ENCODE results near the gene CNTNAP2. TPM values are rescaled to one million over a fixed set of nuclear protein-coding genes. Genes with fewer than 3 reads are reported as not detected.

CNTNAP2 gene
- total RNA-seq, 2 experiments from 2014 or later: 0.28 TPM; not detected in 1

DNA sequence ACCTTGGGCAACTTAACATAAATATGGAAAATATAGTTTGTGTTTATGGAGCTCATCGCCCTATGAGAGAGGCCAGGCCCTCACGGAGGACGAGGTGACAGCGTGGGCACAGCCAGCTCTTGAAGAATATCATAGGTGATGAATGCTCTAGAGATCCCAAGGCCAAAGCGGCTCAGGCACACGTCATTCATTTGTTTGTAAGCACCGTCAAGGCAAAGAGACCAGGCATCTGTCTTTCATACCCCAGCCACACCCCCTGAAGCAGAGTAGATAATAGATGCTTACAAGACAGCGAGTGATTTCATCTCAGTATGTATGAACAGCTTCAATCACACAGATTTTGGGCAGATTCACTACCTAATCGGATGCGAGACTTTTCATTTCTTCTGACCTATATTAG lies 2231.9 kb downstream of the CNTNAP2 start:
- no peak for TF ChIP-seq EZH2phosphoT487 (IDR thresholded peaks at IDR 0.05; ENCODE audit: borderline replicate concordance, low read depth, low read length)
- TF ChIP-seq, protein P1, sequence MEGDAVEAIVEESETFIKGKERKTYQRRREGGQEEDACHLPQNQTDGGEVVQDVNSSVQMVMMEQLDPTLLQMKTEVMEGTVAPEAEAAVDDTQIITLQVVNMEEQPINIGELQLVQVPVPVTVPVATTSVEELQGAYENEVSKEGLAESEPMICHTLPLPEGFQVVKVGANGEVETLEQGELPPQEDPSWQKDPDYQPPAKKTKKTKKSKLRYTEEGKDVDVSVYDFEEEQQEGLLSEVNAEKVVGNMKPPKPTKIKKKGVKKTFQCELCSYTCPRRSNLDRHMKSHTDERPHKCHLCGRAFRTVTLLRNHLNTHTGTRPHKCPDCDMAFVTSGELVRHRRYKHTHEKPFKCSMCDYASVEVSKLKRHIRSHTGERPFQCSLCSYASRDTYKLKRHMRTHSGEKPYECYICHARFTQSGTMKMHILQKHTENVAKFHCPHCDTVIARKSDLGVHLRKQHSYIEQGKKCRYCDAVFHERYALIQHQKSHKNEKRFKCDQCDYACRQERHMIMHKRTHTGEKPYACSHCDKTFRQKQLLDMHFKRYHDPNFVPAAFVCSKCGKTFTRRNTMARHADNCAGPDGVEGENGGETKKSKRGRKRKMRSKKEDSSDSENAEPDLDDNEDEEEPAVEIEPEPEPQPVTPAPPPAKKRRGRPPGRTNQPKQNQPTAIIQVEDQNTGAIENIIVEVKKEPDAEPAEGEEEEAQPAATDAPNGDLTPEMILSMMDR (conservative IDR thresholded peaks at IDR 0.05; ENCODE audit: low read length): no peak
- BruUV-seq (replicated peaks): no TSS peak
- CTCF ChIA-PET (ENCODE audit: unreplicated experiment): no interaction called here

DNA sequence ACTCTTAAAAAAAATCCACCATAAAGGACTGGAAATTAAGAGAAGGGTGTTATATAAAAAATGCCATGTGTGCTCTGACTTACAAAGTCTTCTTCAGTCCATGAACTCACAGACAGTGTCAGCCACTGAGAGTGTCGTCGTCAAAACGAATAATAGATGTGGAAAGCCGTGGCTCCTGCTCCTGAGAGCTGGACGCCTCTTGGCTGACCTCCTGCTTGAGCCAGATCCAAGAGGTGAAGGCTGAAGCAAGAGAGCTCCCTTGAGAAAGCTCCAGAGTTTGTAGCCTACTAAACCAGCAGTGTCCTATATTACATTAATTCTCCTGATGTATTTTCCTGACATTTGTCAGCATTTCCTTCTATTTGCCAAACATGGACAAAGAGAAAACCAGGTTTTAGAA lies 2239.7 kb downstream of the CNTNAP2 start:
- Histone ChIP-seq H4K20me1 (ENCODE audit: insufficient read depth, low read length) (no peaks in the 10 kb centered on the region), H3K36me3 (ENCODE audit: insufficient read depth, low read length) (no peaks in the 10 kb centered on the region), H3K79me2 (ENCODE audit: insufficient read depth, low read depth, low read length) (no peaks in the 10 kb centered on the region), H3K9me3 (ENCODE audit: low read length) (no peaks in the 10 kb centered on the region), H3K27ac (ENCODE audit: low read depth, low read length, poor library complexity, severe bottlenecking) (no peak overlapping the region), H3K4me3 (ENCODE audit: low read depth, low read length, poor library complexity, severe bottlenecking) (no peak overlapping the region), H3K4me2 (ENCODE audit: low read length) (no peak overlapping the region), H3K9me2 (ENCODE audit: insufficient read depth, low read length) (no peaks in the 10 kb centered on the region), H2AFZ (ENCODE audit: low read length) (no peak overlapping the region), H3K4me1 (ENCODE audit: insufficient read depth, low read length, poor library complexity, severe bottlenecking) (peaks cover 37% of the 10 kb centered on the region)
- POLR2A ChIA-PET: interaction anchor here (0.6 to 1.4 kb wide), 2 partner anchors 33 to 61 kb away, joined by 3 read pairs; no protein-coding TSS in a partner anchor
- intact Hi-C loops (cut with micrococcal nuclease; ENCODE audit: unreplicated experiment): no loop called here
- no peak for DNase-seq (ENCODE audit: low spot score)
- CTCF ChIA-PET (ENCODE audit: unreplicated experiment): no interaction called here
- TF ChIP-seq, protein P1 (conservative IDR thresholded peaks at IDR 0.05; ENCODE audit: low read length): no peak
- no peak for TF ChIP-seq EZH2phosphoT487 (IDR thresholded peaks at IDR 0.05; ENCODE audit: borderline replicate concordance, low read depth, low read length)
- no TSS peak for BruUV-seq (replicated peaks)

More for the DNA sequence above, 2231.9 kb downstream of the CNTNAP2 start:
- POLR2A ChIA-PET: no interaction called here
- no peaks in the 10 kb centered on the region for H3K36me3 ChIP-seq (ENCODE audit: insufficient read depth, low read length)
- no peak for DNase-seq (ENCODE audit: low spot score)
- H3K9me3 ChIP-seq (ENCODE audit: low read length): no peaks in the 10 kb centered on the region
- H3K4me2 ChIP-seq (ENCODE audit: low read length): no peak overlapping the region
- intact Hi-C loops (cut with micrococcal nuclease; ENCODE audit: unreplicated experiment): no loop called here
- H3K4me1 ChIP-seq (ENCODE audit: insufficient read depth, low read length, poor library complexity, severe bottlenecking): no peaks in the 10 kb centered on the region
- no peaks in the 10 kb centered on the region for H3K79me2 ChIP-seq (ENCODE audit: insufficient read depth, low read depth, low read length)
- no peak overlapping the region for H2AFZ ChIP-seq (ENCODE audit: low read length)
- H3K4me3 ChIP-seq (ENCODE audit: low read depth, low read length, poor library complexity, severe bottlenecking): no peak overlapping the region
- no peaks in the 10 kb centered on the region for H4K20me1 ChIP-seq (ENCODE audit: insufficient read depth, low read length)
- H3K27ac ChIP-seq (ENCODE audit: low read depth, low read length, poor library complexity, severe bottlenecking): no peak overlapping the region
- H3K9me2 ChIP-seq (ENCODE audit: insufficient read depth, low read length): no peaks in the 10 kb centered on the region

DNA sequence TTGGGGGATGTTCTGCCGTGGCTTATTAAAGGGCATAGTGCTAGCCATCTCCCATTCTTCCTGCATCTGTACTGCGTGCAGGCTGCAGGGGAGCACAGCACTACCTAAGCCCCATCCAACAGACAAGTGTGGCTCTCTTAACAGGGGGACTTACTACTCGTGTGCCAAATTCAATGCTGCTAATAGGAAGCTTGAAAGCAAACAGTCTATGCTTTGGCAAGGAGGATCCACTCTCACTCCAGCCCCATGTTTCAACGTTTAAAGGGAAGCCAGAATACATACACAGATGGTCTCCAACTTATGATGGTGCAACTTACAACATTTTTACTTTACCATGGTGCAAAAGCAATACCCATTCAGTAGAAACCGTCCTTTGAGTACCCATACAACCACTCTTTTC lies 2245.9 kb downstream of the CNTNAP2 start:
- no peak for DNase-seq (ENCODE audit: low spot score)

More for the DNA sequence above, 2245.9 kb downstream of the CNTNAP2 start:
- ChIA-PET CTCF (ENCODE audit: unreplicated experiment) (no interaction called here), POLR2A (no interaction called here)
- Histone ChIP-seq H3K36me3 (ENCODE audit: insufficient read depth, low read length) (no peaks in the 10 kb centered on the region), H3K27ac (ENCODE audit: low read depth, low read length, poor library complexity, severe bottlenecking) (no peak overlapping the region), H3K4me2 (ENCODE audit: low read length) (no peak overlapping the region), H4K20me1 (ENCODE audit: insufficient read depth, low read length) (no peaks in the 10 kb centered on the region), H3K9me3 (ENCODE audit: low read length) (peaks cover 3% of the 10 kb centered on the region; the same call in 1 of the 2 replicates), H3K79me2 (ENCODE audit: insufficient read depth, low read depth, low read length) (no peaks in the 10 kb centered on the region), H3K4me1 (ENCODE audit: insufficient read depth, low read length, poor library complexity, severe bottlenecking) (peaks cover 26% of the 10 kb centered on the region), H3K4me3 (ENCODE audit: low read depth, low read length, poor library complexity, severe bottlenecking) (no peak overlapping the region), H2AFZ (ENCODE audit: low read length) (no peak overlapping the region), H3K9me2 (ENCODE audit: insufficient read depth, low read length) (no peaks in the 10 kb centered on the region)
- no TSS peak for BruUV-seq (replicated peaks)
- TF ChIP-seq EZH2phosphoT487 (IDR thresholded peaks at IDR 0.05; ENCODE audit: borderline replicate concordance, low read depth, low read length): no peak
- TF ChIP-seq, protein P1 (conservative IDR thresholded peaks at IDR 0.05; ENCODE audit: low read length): no peak
- intact Hi-C loops (cut with micrococcal nuclease; ENCODE audit: unreplicated experiment): no loop called here
